ENCODE data around the gene STARD6.

The STARD6 gene

GRCh38 chr18:54386043-54386442 is 28.4 kb upstream of the STARD6 start:
- Histone ChIP-seq H3K9me3 (ENCODE audit: severe bottlenecking) (no peaks in the 10 kb centered on the region), H3K27ac (ENCODE audit: poor library complexity, severe bottlenecking) (no peak overlapping the region), H3K36me3 (ENCODE audit: low read depth) (no peaks in the 10 kb centered on the region), H3K4me1 (ENCODE audit: insufficient read depth, poor library complexity, severe bottlenecking) (peaks cover 19% of the 10 kb centered on the region), H3K4me3 (ENCODE audit: severe bottlenecking) (no peak overlapping the region), H3K27me3 (ENCODE audit: insufficient read depth, poor library complexity, severe bottlenecking) (no peaks in the 10 kb centered on the region)
- DNase-seq (ENCODE audit: low spot score) (no peak), ATAC-seq (ENCODE audit: low read depth) (no peak)
- TF ChIP-seq CTCF (IDR thresholded peaks at IDR 0.05; ENCODE audit: poor library complexity, severe bottlenecking): no peak

- Histone ChIP-seq H3K36me3 (ENCODE audit: low read depth) (peaks cover 17% of the 10 kb centered on the region), H3K9me3 (ENCODE audit: severe bottlenecking) (no peaks in the 10 kb centered on the region), H3K4me3 (ENCODE audit: severe bottlenecking) (no peak overlapping the region), H3K27ac (ENCODE audit: poor library complexity, severe bottlenecking) (no peak overlapping the region), H3K27me3 (ENCODE audit: insufficient read depth, poor library complexity, severe bottlenecking) (no peaks in the 10 kb centered on the region), H3K4me1 (ENCODE audit: insufficient read depth, poor library complexity, severe bottlenecking) (peaks cover 4% of the 10 kb centered on the region)
- ATAC-seq (ENCODE audit: low read depth) (no peak; the same call in 2 of the 3 replicates), DNase-seq (ENCODE audit: low spot score) (no peak)
- no peak for TF ChIP-seq CTCF (IDR thresholded peaks at IDR 0.05; ENCODE audit: poor library complexity, severe bottlenecking)
Observed at GRCh38 chr18:54382733-54383252, 25.1 kb upstream of the STARD6 start.

- Histone ChIP-seq H3K27ac (ENCODE audit: poor library complexity, severe bottlenecking) (no peak overlapping the region), H3K9me3 (ENCODE audit: severe bottlenecking) (no peaks in the 10 kb centered on the region), H3K4me1 (ENCODE audit: insufficient read depth, poor library complexity, severe bottlenecking) (no peaks in the 10 kb centered on the region), H3K27me3 (ENCODE audit: insufficient read depth, poor library complexity, severe bottlenecking) (no peaks in the 10 kb centered on the region), H3K36me3 (ENCODE audit: low read depth) (peaks cover 17% of the 10 kb centered on the region), H3K4me3 (ENCODE audit: severe bottlenecking) (no peak overlapping the region)
- ATAC-seq (ENCODE audit: low read depth) (no peak), DNase-seq (ENCODE audit: low spot score) (no peak)
- TF ChIP-seq CTCF (IDR thresholded peaks at IDR 0.05; ENCODE audit: poor library complexity, severe bottlenecking): no peak
Observed at GRCh38 chr18:54382076-54382475, 24.4 kb upstream of the STARD6 start.

- no peak overlapping the region for H3K4me3 ChIP-seq (ENCODE audit: severe bottlenecking)
- H3K27me3 ChIP-seq (ENCODE audit: insufficient read depth, poor library complexity, severe bottlenecking): no peaks in the 10 kb centered on the region
- DNase-seq (ENCODE audit: low spot score): no peak
- H3K27ac ChIP-seq (ENCODE audit: poor library complexity, severe bottlenecking): no peak overlapping the region
- TF ChIP-seq CTCF (IDR thresholded peaks at IDR 0.05; ENCODE audit: poor library complexity, severe bottlenecking): no peak
- H3K9me3 ChIP-seq (ENCODE audit: severe bottlenecking): no peaks in the 10 kb centered on the region
- H3K4me1 ChIP-seq (ENCODE audit: insufficient read depth, poor library complexity, severe bottlenecking): no peaks in the 10 kb centered on the region
- ATAC-seq (ENCODE audit: low read depth): no peak
- H3K36me3 ChIP-seq (ENCODE audit: low read depth): peaks cover 17% of the 10 kb centered on the region
Observed at GRCh38 chr18:54381640-54382039, 24.0 kb upstream of the STARD6 start.

- DNase-seq (ENCODE audit: low spot score): no peak
- no peaks in the 10 kb centered on the region for H3K27me3 ChIP-seq (ENCODE audit: insufficient read depth, poor library complexity, severe bottlenecking)
- H3K4me1 ChIP-seq (ENCODE audit: insufficient read depth, poor library complexity, severe bottlenecking): no peaks in the 10 kb centered on the region
- peaks cover 41% of the 10 kb centered on the region for H3K36me3 ChIP-seq (ENCODE audit: low read depth)
- no peak for ATAC-seq (ENCODE audit: low read depth)
- no peaks in the 10 kb centered on the region for H3K9me3 ChIP-seq (ENCODE audit: severe bottlenecking)
- no peak for TF ChIP-seq CTCF (IDR thresholded peaks at IDR 0.05; ENCODE audit: poor library complexity, severe bottlenecking)
- H3K4me3 ChIP-seq (ENCODE audit: severe bottlenecking): no peak overlapping the region
- no peak overlapping the region for H3K27ac ChIP-seq (ENCODE audit: poor library complexity, severe bottlenecking)
Observed at GRCh38 chr18:54378057-54378456, 20.4 kb upstream of the STARD6 start.

Measured in RWPE2 (cell line).